HG02798 (cell line): ENCODE data around the gene SMIM1.
"Not testable (repeated sequence)": the region's sequence is repeated elsewhere in the genome, so short reads cannot be mapped to it uniquely, and the experiment has no call there.

Source experiments
- ATAC-seq: cut with Tn5 transposase; IDR thresholded peaks from one replicate; pipeline ENCODE4 v1.9.1; 2021; ENCODE audit warnings: mild to moderate bottlenecking; ENCODE audit not compliant: unreplicated experiment, poor library complexity

The SMIM1 gene

GRCh38 chr1:3736131-3736561 lies 36.4 kb upstream of the SMIM1 start:
- no peak for ATAC-seq

DNA sequence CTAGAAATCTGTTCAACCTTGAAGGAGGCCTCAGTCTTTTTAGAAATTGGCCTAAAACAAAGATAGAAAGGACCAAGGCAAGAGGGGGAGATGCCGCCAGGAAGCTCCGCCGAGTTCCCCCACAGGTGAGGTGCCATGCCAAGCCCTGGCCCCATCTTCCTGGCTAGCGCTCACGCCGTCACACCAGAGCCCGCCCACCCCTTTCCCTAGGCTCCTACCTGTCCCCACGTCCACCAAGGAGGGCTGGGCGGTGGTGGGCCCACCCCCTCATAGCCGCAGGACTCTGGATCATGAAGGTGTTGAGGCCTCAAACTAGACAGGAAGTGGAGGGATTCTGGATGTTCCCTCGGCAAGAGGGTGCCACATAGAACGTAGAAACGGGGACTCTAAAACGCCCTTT lies 35.8 kb upstream of the SMIM1 start:
- ATAC-seq: no peak

GRCh38 chr1:3738943-3739342 lies 33.6 kb upstream of the SMIM1 start:
- no peak for ATAC-seq

DNA sequence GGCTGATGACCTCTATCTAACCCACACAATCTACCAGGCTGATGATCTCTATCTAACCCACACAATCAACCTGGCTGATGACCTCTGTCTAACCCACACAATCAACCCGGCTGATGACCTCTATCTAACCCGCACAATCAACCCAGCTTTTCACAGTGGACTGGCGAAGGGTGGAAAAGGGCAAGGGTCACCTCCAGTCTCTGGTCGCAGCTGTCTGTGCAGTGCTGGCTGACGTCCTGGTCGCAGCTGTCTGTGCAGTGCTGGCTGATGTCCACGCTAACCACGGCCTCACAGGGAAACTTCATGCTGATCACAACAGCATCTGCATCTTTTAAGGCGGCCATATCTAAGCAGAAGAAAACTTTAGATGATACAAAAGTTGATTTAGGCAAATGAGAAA lies 32.5 kb upstream of the SMIM1 start:
- ATAC-seq: no peak

DNA sequence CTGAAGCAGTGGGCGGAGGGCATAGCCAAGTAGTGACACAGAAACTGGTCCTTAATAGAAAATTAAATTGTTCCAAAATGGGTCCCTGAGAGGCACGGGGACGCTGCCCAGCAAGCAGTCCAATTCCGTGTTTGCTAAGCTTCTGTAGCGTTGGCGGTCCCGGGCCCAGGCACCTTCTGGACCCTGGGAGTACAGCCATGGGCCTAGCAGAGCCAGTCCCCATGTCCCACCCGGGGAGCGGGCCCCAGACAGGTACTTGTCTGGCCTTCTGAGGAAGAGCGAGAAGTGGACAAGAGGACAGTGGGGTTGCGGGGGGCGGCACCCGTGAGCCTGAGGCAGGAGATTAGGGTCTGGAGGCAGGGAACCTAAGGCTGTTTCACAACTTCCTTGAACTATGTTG lies 31.8 kb upstream of the SMIM1 start:
- ATAC-seq: no peak

DNA sequence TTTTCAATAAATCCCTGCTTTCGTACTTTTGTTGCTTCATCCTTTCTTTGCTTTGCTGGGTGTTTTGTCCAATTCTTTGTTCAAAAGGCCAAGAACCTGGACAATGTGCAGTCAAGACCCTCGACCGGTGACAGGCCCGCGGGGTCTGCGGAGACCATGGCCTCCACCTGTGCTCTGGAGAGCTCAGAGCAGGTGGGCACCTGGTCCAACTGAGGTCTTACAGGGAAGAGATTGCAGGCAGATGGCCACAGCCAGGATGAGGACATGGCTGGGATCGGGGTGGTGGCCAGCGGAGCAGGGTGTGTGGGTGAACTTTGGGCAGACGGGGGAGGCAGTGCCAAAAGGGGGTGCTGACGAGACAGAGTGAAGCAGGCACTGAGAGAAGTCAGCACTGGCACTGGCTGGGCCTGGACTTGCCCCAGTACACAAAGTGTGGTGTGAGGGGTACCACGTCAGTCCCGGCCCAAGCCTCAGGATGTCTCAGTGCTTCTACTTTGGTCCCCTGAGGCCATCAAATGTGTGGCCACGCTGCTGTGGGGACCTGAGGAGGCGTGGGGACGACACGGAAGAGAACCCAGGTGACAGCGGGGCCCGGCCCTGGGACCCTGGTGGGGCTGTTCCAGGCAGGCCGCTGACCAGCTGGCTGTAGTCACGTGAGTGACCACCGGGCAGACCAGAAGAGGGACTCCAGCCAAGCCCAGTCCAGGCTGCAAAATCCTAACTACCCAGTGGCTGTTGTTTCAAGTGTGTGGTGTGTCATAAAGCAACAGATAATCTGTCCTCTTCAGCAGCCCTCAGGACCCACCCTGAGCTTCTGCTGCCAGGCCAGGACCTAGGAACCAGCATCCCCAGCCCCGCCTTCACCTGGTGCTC lies 30.7 kb upstream of the SMIM1 start:
- ATAC-seq: no peak

DNA sequence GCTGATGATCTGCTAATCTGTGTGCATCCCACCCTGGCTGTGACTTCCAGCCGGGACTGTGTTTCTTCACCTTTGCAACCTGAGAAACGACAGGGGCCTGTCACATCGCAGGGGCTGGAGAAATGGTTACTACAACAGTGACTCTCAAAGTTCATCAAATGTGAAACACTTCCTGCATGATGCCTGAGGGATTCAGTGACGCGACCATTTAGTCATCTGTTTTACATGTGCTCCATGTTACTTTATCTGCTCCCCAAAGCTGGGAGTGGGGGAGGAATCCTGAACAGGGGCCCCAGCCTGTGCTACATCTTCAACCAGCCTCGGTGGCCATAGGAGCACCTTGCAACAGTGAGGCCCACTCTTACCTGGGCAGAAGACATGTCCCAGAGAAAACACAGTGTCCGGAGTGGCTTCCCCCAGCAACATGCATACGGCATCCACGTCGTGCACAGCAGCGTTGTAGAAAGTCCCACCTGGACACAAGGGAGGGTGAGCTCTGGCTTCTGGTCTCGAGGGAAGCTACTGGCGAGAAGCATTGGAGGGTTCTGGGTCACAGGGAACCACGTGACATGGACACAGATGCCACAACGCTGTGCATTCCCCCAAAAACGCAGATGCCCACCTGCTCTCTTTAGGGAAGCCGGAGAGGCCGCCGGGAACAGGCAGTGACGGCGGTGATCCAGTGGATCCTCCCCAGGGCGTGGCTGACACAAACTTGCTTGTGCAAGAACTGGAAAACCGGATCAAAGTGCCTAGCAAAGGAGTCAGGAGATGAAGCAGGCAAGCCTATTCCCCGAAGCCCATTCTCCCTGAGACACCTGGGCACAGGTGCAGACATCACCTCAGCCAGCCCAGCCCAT lies 29.9 kb upstream of the SMIM1 start:
- no peak for ATAC-seq

DNA sequence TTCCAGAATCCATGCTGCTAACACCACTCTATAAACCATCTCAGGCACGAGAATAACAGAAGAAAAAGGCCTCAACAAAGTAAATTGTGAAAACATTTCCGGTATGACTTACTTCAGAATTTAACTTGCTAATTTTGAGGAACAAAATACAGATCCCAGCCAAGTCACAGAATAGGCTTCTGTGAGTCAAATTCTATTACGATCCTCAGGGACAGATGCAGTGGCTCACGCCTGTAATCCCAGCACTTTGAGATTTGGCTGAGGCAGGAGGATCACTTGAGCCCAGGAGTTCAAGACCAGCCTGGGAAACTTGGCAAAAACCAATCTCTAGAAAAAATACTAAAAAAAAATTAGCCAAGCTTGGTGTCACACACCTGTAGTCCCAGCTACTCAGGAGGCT lies 29.1 kb upstream of the SMIM1 start:
- ATAC-seq: no peak

GRCh38 chr1:3743826-3744225 lies 28.7 kb upstream of the SMIM1 start:
- ATAC-seq: no peak

GRCh38 chr1:3744646-3745045 lies 27.9 kb upstream of the SMIM1 start:
- no peak for ATAC-seq

DNA sequence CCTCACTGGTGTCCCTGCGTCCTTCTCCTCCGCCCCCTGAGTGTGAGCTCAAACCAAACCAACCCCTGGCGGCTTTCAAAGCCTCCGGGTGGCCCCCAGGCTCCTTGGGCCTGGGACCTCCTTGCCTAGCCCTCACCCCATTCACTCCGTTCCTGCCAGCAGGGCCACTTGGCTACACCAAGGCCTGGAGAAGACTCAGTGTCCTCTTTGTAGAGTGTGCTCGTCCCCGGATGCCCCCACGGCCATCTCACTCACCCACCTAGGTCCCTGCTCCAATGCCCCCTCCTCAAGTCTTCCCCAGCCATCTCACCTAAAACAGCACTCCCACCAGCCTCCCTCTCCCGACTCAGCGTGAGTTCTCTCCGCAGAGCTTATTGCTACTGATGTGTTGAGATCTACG lies 27.5 kb upstream of the SMIM1 start:
- ATAC-seq: no peak

- no peak for ATAC-seq
Measured at GRCh38 chr1:3745590-3746381, 26.8 kb upstream of the SMIM1 start.

DNA sequence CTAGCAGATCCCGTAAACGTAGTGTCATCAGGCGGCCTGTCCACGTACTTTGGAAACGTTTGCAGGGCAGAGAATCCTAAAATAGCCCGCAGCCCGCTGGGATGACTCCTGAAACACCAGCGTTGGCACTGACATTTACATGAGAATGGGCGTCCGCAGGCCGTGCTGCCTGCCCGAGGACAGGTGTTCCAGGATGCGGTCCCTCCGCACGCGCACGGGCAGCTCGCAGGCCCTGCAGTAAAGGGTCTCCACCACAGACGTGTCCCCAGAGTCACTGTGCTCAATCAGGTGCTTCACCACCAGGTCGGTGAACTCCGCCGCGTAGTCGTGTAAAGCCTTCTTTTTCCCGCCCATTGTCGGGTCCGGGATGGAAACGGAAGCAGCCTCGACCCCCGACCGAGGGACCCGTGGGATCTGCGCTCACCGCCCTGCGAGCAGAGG lies 26.1 kb upstream of the SMIM1 start:
- ATAC-seq: no peak

DNA sequence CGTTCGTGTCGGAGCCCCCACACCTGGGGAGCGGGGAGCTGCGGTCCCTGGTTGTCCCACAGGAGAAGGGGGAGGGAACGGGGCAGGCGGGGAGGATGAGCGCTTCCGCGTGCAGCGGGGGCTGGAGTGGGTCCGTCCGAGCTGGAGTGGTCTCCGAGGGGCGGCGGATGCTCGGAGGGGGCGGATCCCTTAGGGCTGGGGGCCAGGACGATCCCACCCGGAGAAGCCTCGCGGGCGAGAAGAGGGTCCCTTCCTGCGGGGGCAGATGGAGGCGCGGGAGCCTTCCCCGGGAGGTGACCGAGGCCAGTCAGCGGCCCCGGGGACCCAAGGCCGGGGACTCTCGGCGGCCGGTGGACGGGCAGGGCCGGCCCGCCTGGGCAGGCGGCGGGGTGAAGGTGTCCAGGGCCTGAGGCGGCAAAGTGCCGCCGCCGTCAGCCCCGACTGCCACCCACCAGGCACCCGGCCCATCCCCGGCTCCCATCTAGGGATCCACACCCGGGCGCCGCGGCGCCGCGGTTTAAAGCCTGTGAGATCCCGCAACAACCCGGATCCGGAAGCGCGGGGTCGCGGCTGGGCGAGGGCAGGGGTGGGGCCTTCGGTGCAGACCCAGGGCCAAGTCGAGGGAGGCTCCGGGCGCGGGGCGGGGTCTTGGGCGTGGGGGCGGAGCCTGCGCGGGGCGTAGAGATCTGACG lies 25.6 kb upstream of the SMIM1 start:
- ATAC-seq: peak; percentile 84

GRCh38 chr1:3747522-3747848 lies 25.1 kb upstream of the SMIM1 start:
- no peak for ATAC-seq

DNA sequence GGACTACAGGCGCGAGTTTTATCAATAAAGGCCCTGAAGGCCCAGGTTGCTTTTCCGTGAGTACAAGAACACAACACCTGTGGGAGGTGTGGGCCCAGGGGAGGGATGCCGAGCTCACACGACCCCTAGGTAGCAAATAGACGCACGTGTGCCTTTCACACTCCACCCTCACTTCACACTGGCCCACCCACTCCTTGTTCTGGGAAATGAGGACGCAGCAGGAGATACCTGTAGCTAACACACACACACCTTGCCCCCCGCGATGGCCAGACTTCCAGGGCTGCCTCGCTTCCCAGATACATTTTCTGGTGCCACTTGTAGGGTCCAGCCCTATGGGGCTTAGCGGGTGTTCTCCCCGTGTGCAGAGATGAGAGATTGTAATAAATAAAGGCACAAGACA lies 24.6 kb upstream of the SMIM1 start:
- ATAC-seq: no peak

GRCh38 chr1:3748316-3748900 lies 24.1 kb upstream of the SMIM1 start:
- not testable (repeated sequence) for ATAC-seq

DNA sequence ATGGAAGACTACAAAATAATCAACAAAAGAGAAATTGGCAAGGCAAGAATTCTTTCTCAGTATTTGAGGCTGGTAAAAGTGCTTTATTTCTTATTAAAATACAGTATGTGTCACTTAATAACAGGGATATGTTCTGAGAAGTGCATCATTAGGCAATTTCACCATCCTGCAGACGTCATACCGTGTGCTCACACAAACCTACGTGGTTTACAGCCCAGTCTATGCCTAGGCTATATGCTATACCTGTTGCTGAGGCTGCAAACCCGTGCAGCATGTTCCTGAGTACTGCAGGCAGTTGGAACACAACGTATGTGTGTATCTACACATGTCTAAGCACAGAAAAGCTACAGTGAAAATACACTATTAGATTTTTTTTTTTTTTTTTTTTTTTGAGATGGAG lies 23.0 kb upstream of the SMIM1 start:
- no peak for ATAC-seq

DNA sequence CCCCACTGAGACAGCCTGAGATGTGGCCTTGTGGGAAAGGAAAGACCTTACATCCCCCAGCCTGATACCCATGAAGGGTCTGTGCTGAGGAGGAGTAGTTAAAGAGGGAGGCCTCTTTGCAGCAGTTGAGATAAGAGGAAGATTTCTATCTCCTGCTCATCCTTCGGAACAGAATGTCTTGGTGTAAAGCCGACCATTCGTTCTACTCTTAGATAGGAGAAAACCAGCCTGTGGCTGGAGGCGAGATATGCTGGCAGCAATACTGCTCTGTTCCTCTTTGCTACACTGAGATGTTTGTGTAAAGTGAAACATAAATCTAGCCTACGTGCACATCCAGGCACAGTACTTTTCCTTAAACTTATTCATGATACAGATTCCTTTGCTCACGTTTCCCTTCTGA lies 21.8 kb upstream of the SMIM1 start:
- no peak for ATAC-seq

GRCh38 chr1:3752400-3752945 lies 20.1 kb upstream of the SMIM1 start, which contains the start of gene CCDC27:
Gene CCDC27 (plus strand): TSS chr1:3752450. CDS start chr1:3752482, 32 bp downstream.
- no peak for ATAC-seq
